SK-MEL-5 (cell line): ENCODE data around the gene STEAP3. TPM values are rescaled to one million over a fixed set of nuclear protein-coding genes. Genes with fewer than 3 reads are reported as not detected.
"Not testable (repeated sequence)": the region's sequence is repeated elsewhere in the genome, so short reads cannot be mapped to it uniquely, and the experiment has no call there.

Experiments used
- DNase-seq: peaks from one replicate; pipeline ENCODE4 v3.0.0-alpha.2; 2016; ENCODE audit warnings: low read depth, low spot score
- in situ Hi-C: cut with HindIII; loops from 2 replicates; pipeline ENCODE4 v1.10.0; 2016; ENCODE audit warnings: low sequenced_read_pairs, high pct_unique_total_duplicates, low pct_unique_long_range_greater_than_20kb
- total RNA-seq: library from RNA; depleted of rRNA; stranded (reverse); fragments of >200 nt; shearing (Covaris generic); gene quantifications from 2 replicates; pipeline ENCODE4 v1.2.3, GENCODE V29; 2014

STEAP3 gene
- total RNA-seq, 1 experiment from 2014 or later, result 6.0 TPM

DNA sequence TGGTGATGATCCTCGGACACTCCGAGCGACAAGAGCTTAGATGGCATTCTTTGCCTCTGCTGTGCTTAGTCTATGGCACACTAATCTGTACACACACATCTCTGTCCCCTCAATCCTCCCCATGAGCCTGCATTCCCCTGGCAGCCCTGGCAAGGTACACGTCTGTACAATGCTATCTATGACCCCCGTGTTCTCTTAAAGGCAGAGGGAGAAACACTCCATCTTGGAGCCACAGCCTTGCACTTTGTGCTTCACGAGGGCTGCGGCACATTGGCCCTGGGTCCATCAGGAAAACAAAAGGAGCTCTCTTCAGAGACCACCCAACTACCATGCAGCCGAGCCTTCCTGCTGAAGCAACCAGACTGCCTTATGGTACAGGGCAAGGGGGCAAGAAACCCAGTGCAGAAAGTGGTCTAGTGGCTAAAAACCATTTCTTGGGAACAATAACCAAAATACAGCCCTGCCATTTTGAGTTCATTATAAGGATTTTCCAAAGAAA lies 42.5 kb downstream of the STEAP3 start:
- no peak for DNase-seq
- in situ Hi-C loops, result no loop called here

- DNase-seq, result peak; percentile 20
- in situ Hi-C loops, result no loop called here
These were observed 44.0 kb downstream of the STEAP3 start for GRCh38 chr2:119267604-119268003.

- in situ Hi-C loops, result no loop called here
- DNase-seq, result no peak
These were observed 53.2 kb downstream of the STEAP3 start for GRCh38 chr2:119276864-119277263.

GRCh38 chr2:119278385-119278784 lies 54.8 kb downstream of the STEAP3 start:
- DNase-seq, in situ Hi-C loops: not testable (repeated sequence)

DNA sequence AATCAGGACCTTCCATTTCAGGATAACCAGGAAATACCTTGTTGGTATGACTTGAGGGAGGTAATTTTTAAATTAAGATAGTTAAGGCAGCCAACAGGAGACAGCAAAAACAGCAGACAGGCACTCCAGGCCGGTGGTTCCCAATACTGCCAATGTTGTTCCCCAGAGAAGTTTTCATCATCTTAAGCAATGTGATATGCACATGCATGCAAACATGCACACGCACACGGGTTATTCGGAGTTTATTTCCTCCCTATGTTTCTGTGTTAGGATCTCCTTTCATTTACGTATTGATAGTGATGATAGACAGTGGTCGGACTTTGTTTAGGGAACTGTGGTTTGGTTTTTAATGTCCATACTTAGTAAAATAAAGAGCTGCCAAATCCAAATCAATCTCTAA lies 55.3 kb downstream of the STEAP3 start:
- in situ Hi-C loops, result no loop called here

GRCh38 chr2:119279666-119280065 lies 56.0 kb downstream of the STEAP3 start:
- DNase-seq, result no peak
- in situ Hi-C loops, result no loop called here

More for the DNA sequence above, 55.3 kb downstream of the STEAP3 start:
- DNase-seq, result no peak

- in situ Hi-C loops, result no loop called here
- no peak for DNase-seq
These were observed 57.0 kb downstream of the STEAP3 start for GRCh38 chr2:119280680-119281079.

DNA sequence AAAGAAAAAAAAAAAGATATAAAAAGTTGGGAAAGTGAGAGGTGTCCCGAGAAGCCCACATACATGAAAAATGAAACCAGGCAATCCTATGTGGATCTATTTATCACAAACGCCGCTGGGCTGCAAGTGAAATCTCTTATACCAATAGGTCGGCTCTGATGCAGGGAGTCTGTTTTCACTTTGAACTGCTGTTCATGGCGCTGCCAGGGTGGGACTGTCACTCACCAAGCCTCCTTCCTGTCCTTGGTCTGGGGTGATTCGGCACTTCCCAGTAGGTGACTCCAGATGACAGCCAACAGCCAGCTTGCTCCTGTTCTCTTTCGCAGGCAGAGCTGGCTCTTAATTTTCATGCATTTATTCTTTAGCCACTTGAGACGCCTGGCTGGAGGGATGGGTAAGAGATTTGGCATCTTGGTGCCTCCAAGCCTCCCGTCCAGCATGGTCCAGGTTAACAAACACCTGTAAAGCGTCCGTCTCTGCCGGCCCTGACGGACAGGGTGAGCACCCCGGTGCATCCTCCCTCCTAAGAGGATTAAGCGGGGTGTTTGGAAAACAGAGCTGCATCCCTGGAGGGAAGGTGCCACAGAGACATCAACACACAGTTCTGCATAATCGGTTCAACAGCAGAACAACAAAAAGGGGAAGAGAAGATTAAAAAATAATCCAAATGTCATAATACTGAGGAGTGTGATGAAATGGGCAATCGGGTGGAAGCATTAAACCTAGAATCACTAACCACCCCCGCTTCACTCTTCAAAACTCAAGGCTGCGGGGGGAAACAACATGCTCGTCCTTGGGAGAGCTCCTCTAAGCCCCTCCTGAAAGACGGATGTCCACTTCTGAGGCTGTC lies 58.7 kb downstream of the STEAP3 start:
- DNase-seq, result no peak
- in situ Hi-C loops, result no loop called here

GRCh38 chr2:119282996-119283511 lies 59.4 kb downstream of the STEAP3 start:
- no peak for DNase-seq
- in situ Hi-C loops, result no loop called here

DNA sequence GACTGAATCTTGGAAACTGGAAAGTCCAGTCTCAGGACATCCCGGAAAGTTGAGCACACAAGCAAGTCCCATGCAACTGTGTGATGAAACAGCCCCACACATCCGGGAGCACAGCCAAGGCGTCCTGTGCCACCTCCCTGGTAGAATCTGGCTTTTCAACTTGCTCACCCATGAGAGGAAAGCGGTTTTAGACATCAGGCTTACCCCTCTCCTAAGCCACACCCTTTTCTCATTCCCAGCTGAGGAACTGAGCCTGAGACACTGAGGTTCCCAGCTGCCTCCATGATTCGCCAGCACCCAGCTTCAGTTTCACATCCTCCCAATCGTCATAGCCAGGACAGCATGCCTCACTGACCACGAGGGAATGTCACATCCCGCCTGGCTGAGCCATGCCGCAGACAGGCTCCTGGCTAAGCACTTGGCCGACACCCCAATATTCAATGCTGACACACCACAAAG lies 60.3 kb downstream of the STEAP3 start:
- in situ Hi-C loops, result no loop called here
- DNase-seq, result no peak

GRCh38 chr2:119286661-119287060 lies 63.0 kb downstream of the STEAP3 start:
- no peak for DNase-seq
- in situ Hi-C loops, result no loop called here

DNA sequence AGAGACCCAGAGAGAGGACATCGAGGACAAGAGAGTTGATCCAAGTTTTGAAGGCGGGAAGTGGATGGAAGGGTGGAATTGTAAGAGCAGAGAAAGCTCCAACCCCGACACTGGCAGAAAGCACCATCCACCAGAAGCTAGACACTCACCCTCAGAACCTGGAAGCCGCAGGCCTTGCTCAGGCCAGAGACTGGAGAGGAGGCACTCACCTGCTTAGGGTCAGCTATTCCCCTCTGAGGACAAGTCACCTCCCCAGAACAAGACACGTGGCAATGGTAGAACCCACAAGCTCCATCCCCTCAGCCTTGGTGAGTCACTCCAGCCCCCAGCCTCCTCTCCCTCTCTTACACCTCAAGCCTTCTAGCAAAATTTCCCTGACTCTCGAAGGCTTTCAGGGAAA lies 64.9 kb downstream of the STEAP3 start:
- in situ Hi-C loops, result no loop called here
- no peak for DNase-seq

DNA sequence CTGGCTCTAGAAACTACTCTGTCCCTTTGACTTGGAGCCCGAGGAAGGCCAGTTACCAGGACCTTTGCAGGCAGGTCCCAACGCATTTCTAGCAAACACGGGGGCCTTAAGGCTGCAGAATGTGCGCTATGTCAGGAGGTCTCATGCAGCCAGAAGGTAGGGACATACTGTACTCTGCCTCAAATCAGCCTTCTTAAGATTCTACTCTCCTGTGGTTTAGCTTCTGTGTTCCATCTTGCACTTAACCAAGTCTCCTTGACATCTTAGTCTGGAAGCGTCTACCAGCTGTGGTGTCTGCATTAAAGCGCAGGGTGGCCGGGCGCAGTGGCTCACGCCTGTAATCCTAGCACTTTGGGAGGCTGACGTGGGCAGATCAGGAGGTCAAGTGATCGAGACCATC lies 65.5 kb downstream of the STEAP3 start:
- DNase-seq, result no peak
- in situ Hi-C loops, result no loop called here

- DNase-seq, result no peak
- in situ Hi-C loops, result no loop called here
These were observed 66.0 kb downstream of the STEAP3 start for GRCh38 chr2:119289642-119290041.

GRCh38 chr2:119290859-119291587 lies 67.4 kb downstream of the STEAP3 start:
- in situ Hi-C loops, result no loop called here
- peak; percentile 60 for DNase-seq

- in situ Hi-C loops, result no loop called here
These were observed 68.0 kb downstream of the STEAP3 start for GRCh38 chr2:119291588-119292167.

GRCh38 chr2:119292226-119292625 lies 68.6 kb downstream of the STEAP3 start:
- in situ Hi-C loops, result no loop called here

More at GRCh38 chr2:119291588-119292167, 68.0 kb downstream of the STEAP3 start:
- no peak for DNase-seq

GRCh38 chr2:119293254-119293653 lies 69.6 kb downstream of the STEAP3 start:
- in situ Hi-C loops, result no loop called here
- no peak for DNase-seq

More at GRCh38 chr2:119292226-119292625, 68.6 kb downstream of the STEAP3 start:
- DNase-seq, result no peak
